NT2/D1 (cell line): ENCODE measurements around the gene NAA25.
A peak's percentile ranks its signal among the peaks of the same experiment; 100 is the strongest.

Experiments
- DNase-seq: peaks from one replicate; pipeline ENCODE4 v3.0.0-alpha.2; 2011; ENCODE audit warnings: low read depth, low spot score
- H3K27me3 ChIP-seq: 2 replicates; pipeline ENCODE4 v1.6.0; 2011; ENCODE audit warnings: mild to moderate bottlenecking; ENCODE audit not compliant: insufficient read length, insufficient read depth
- H3K36me3 ChIP-seq: 2 replicates; pipeline ENCODE4 v1.6.1; 2011; ENCODE audit warnings: mild to moderate bottlenecking, low read length, mixed read lengths; ENCODE audit not compliant: insufficient read depth, insufficient read length
- H3K4me1 ChIP-seq: 2 replicates; pipeline ENCODE4 v1.5.1; 2011; ENCODE audit not compliant: insufficient read depth, insufficient read length
- H3K4me3 ChIP-seq: 2 replicates; pipeline ENCODE4 v1.5.1; 2011; ENCODE audit warnings: low read depth; ENCODE audit not compliant: insufficient read length
- H3K9ac ChIP-seq: 2 replicates; pipeline ENCODE4 v1.6.0; 2011; ENCODE audit warnings: low read depth; ENCODE audit not compliant: insufficient read length
- H3K9me3 ChIP-seq: 2 replicates; pipeline ENCODE4 v1.5.1; 2011; ENCODE audit warnings: mild to moderate bottlenecking, low read length; ENCODE audit not compliant: insufficient read depth
- SUZ12 ChIP-seq: IDR thresholded peaks from 2 replicates; pipeline ENCODE4 v1.6.1; 2011; ENCODE audit not compliant: insufficient read length, insufficient read depth; ENCODE audit errors: extremely low read depth
- YY1 ChIP-seq: IDR thresholded peaks from 2 replicates; pipeline ENCODE4 v1.6.1; 2011; ENCODE audit not compliant: insufficient read length, insufficient read depth
- ZNF274 ChIP-seq: IDR thresholded peaks from 2 replicates; pipeline ENCODE4 v1.6.1; 2011; ENCODE audit warnings: mild to moderate bottlenecking, low read depth, low read length

NAA25 gene

GRCh38 chr12:112125250-112125999 is 16.8 kb upstream of the NAA25 start, which contains the start of gene TRAFD1:
TRAFD1 (plus strand) TSS chr12:112125560; CDS start chr12:112130523, 4,963 bp downstream.
- Histone ChIP-seq H3K4me3 (peak within 1 kb of the TSS; percentile 63), H3K4me1 (peaks cover 3% of the 10 kb centered on the region), H3K27me3 (peaks cover 3% of the 10 kb centered on the region), H3K9ac (peak within 1 kb of the TSS; percentile 94), H3K9me3 (no peaks in the 10 kb centered on the region), H3K36me3 (no peaks in the 10 kb centered on the region)
- peak; percentile 96 for DNase-seq
- TF ChIP-seq YY1 = no peak
- TF ChIP-seq SUZ12 = no peak
- TF ChIP-seq ZNF274 = no peak

- Histone ChIP-seq H3K9me3 (no peaks in the 10 kb centered on the region), H3K4me3 (no peak overlapping the region), H3K9ac (no peak overlapping the region), H3K36me3 (no peaks in the 10 kb centered on the region), H3K4me1 (peaks cover 3% of the 10 kb centered on the region), H3K27me3 (peaks cover 3% of the 10 kb centered on the region)
- TF ChIP-seq YY1 (no peak), ZNF274 (no peak), SUZ12 (no peak)
- no peak for DNase-seq
Measured at GRCh38 chr12:112124918-112125249, 16.3 kb upstream of the NAA25 start.

GRCh38 chr12:112122823-112123690 is 14.5 kb upstream of the NAA25 start:
- no peak overlapping the region for H3K9ac ChIP-seq
- H3K4me1 ChIP-seq = peaks cover 3% of the 10 kb centered on the region
- DNase-seq = no peak
- TF ChIP-seq SUZ12 = no peak
- no peak for TF ChIP-seq ZNF274
- TF ChIP-seq YY1 = no peak
- no peaks in the 10 kb centered on the region for H3K9me3 ChIP-seq
- no peaks in the 10 kb centered on the region for H3K36me3 ChIP-seq
- peaks cover 3% of the 10 kb centered on the region for H3K27me3 ChIP-seq
- no peak overlapping the region for H3K4me3 ChIP-seq

GRCh38 chr12:112121780-112122565 is 13.4 kb upstream of the NAA25 start:
- Histone ChIP-seq H3K9ac (no peak overlapping the region), H3K27me3 (peaks cover 3% of the 10 kb centered on the region)

GRCh38 chr12:112117685-112118084 is 9.1 kb upstream of the NAA25 start:
- H3K27me3 ChIP-seq = no peaks in the 10 kb centered on the region
- TF ChIP-seq SUZ12 = no peak
- TF ChIP-seq YY1 = no peak
- TF ChIP-seq ZNF274 = no peak
- no peak overlapping the region for H3K9ac ChIP-seq
- no peak for DNase-seq
- H3K9me3 ChIP-seq = no peaks in the 10 kb centered on the region
- H3K4me1 ChIP-seq = peaks cover 3% of the 10 kb centered on the region
- H3K36me3 ChIP-seq = no peaks in the 10 kb centered on the region
- no peak overlapping the region for H3K4me3 ChIP-seq

More at GRCh38 chr12:112121780-112122565, 13.4 kb upstream of the NAA25 start:
- TF ChIP-seq ZNF274 (no peak), SUZ12 (no peak), YY1 (no peak)
- no peak overlapping the region for H3K4me3 ChIP-seq
- no peaks in the 10 kb centered on the region for H3K36me3 ChIP-seq
- H3K9me3 ChIP-seq = no peaks in the 10 kb centered on the region
- DNase-seq = no peak
- peaks cover 3% of the 10 kb centered on the region for H3K4me1 ChIP-seq

- Histone ChIP-seq H3K27me3 (no peaks in the 10 kb centered on the region), H3K9me3 (no peaks in the 10 kb centered on the region), H3K4me3 (no peak overlapping the region), H3K9ac (no peak overlapping the region), H3K4me1 (no peaks in the 10 kb centered on the region), H3K36me3 (no peaks in the 10 kb centered on the region)
- DNase-seq = peak; percentile 85
- no peak for TF ChIP-seq YY1
- no peak for TF ChIP-seq SUZ12
- TF ChIP-seq ZNF274 = no peak
Measured at GRCh38 chr12:112116232-112117060, 7.9 kb upstream of the NAA25 start.
